ENCODE data around the gene ITCH. TPM values are rescaled to one million over a fixed set of nuclear protein-coding genes. Genes with fewer than 3 reads are reported as not detected.
"Not testable (repeated sequence)": the region's sequence is repeated elsewhere in the genome, so short reads cannot be mapped to it uniquely, and the experiment has no call there.

ITCH gene
- total RNA-seq, 1 experiment from 2014 or later, result 78.8 TPM

DNA sequence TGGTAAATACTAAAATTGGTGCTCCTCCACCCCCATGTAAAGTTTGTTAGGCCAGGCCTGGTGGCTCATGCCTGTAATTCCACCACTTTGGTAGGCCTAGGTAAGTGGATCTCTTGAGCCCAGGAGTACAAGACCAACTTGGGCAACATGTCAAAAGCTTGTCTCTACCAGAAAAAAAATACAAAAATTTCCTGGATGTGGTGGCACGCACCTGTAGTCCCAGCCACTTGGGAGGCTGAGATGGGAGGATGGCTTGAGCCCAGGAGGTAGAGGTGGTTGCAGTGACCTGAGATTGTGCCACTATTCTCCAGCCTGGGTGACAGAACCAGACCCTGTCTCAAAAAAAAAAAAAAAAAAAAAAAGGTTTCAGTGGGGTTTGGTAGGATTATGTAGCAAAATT lies 41.7 kb downstream of the ITCH start:
- H4K20me1 ChIP-seq (ENCODE audit: insufficient read depth), result no peaks in the 10 kb centered on the region
- H3K36me3 ChIP-seq (ENCODE audit: control insufficient read depth in 1 of 2, insufficient read depth in 2 of 2, low read length in 2 of 2), result peaks cover 9 to 11% of the 10 kb centered on the region in 2 experiments; a peak in 2 of 4 replicates
- no peak overlapping the region for H3K4me3 ChIP-seq (replicated peaks in 1 of 2; ENCODE audit: low read depth in 1 of 2, low read length in 2 of 2)
- no peak overlapping the region for H3K4me2 ChIP-seq (ENCODE audit: low read length)
- H3K79me2 ChIP-seq (ENCODE audit: insufficient read depth, low read length), result peaks cover 97% of the 10 kb centered on the region
- POLR2A ChIA-PET, result interaction anchor here (0.9 kb wide), 1 partner anchor 42 kb away, joined by 3 read pairs; the partner anchor contains the start of gene ITCH
- peaks cover 20 to 30% of the 10 kb centered on the region in 2 experiments for H3K4me1 ChIP-seq (ENCODE audit: control insufficient read depth in 1 of 2, insufficient read depth in 2 of 2, low read length in 2 of 2)
- H3K27ac ChIP-seq (ENCODE audit: low read depth, low read length), result no peak overlapping the region
- H3K9ac ChIP-seq (ENCODE audit: low read length), result no peak overlapping the region
- RAD21 ChIA-PET (ENCODE audit: low non-redundant PET in 1 of 2, low total read pairs in 2 of 2, uncharacterized antibody in 2 of 2, unreplicated experiment in 2 of 2), result no interaction called here
- H2AFZ ChIP-seq (ENCODE audit: low read depth, low read length, poor library complexity, severe bottlenecking), result no peak overlapping the region
- H3K9me3 ChIP-seq (ENCODE audit: control insufficient read depth in 1 of 2, insufficient read depth in 1 of 2, low read depth in 1 of 2, low read length in 2 of 2), result no peaks in the 10 kb centered on the region
- no TSS peak for BruUV-seq (replicated peaks)
- CTCF ChIA-PET, result interaction anchor here (1.5 kb wide), 1 partner anchor 92 kb away, joined by 5 read pairs; no protein-coding TSS in a partner anchor
- TF ChIP-seq, protein P1, sequence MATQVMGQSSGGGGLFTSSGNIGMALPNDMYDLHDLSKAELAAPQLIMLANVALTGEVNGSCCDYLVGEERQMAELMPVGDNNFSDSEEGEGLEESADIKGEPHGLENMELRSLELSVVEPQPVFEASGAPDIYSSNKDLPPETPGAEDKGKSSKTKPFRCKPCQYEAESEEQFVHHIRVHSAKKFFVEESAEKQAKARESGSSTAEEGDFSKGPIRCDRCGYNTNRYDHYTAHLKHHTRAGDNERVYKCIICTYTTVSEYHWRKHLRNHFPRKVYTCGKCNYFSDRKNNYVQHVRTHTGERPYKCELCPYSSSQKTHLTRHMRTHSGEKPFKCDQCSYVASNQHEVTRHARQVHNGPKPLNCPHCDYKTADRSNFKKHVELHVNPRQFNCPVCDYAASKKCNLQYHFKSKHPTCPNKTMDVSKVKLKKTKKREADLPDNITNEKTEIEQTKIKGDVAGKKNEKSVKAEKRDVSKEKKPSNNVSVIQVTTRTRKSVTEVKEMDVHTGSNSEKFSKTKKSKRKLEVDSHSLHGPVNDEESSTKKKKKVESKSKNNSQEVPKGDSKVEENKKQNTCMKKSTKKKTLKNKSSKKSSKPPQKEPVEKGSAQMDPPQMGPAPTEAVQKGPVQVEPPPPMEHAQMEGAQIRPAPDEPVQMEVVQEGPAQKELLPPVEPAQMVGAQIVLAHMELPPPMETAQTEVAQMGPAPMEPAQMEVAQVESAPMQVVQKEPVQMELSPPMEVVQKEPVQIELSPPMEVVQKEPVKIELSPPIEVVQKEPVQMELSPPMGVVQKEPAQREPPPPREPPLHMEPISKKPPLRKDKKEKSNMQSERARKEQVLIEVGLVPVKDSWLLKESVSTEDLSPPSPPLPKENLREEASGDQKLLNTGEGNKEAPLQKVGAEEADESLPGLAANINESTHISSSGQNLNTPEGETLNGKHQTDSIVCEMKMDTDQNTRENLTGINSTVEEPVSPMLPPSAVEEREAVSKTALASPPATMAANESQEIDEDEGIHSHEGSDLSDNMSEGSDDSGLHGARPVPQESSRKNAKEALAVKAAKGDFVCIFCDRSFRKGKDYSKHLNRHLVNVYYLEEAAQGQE (IDR thresholded peaks at IDR 0.05; ENCODE audit: low read depth), result no peak
- TF ChIP-seq ZNF274 (IDR thresholded peaks at IDR 0.05; ENCODE audit: low read depth, low read length), result no peak
- no peak for TF ChIP-seq SRF (IDR thresholded peaks at IDR 0.05; ENCODE audit: low read depth)
- TF ChIP-seq CEBPB (IDR thresholded peaks at IDR 0.05; ENCODE audit: low read depth), result no peak
- TF ChIP-seq JUND (IDR thresholded peaks at IDR 0.05), result no peak
- H3K27me3 ChIP-seq (ENCODE audit: insufficient read depth, low read length), result no peaks in the 10 kb centered on the region
- intact Hi-C loops (cut with micrococcal nuclease), result no loop called here
- no peaks in the 10 kb centered on the region for H3K9me2 ChIP-seq (ENCODE audit: insufficient read depth)
- DNase-seq (ENCODE audit: low read depth, low spot score) (no peak), ATAC-seq (no peak)

DNA sequence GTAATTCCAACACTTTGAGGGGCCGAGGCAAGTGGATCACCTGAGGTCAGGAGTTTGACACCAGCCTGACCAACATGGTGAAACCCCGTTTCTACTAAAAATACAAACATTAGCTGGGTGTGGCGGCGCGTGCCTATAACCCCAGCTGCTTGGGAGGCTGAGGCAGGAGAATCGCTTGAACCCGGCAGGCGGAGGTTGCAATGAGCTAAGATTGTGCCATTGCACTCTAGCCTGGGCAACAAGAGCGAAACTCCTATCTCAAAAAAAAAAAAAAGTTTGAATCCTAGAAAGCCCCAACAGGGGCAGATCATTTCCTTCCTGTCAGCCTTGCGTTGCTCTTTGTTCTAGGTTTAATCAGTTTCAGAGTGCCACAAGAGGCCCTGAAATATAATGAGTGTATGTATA lies 42.2 kb downstream of the ITCH start:
- Histone ChIP-seq H3K36me3 (ENCODE audit: control insufficient read depth in 1 of 2, insufficient read depth in 2 of 2, low read length in 2 of 2) (peaks cover 9 to 11% of the 10 kb centered on the region in 2 experiments; a peak in 2 of 4 replicates), H3K4me1 (ENCODE audit: control insufficient read depth in 1 of 2, insufficient read depth in 2 of 2, low read length in 2 of 2) (peaks cover 17 to 25% of the 10 kb centered on the region in 2 experiments), H3K79me2 (ENCODE audit: insufficient read depth, low read length) (peaks cover 94% of the 10 kb centered on the region)
- H3K9me2 ChIP-seq (ENCODE audit: insufficient read depth); H3K4me3 ChIP-seq (replicated peaks in 1 of 2; ENCODE audit: low read depth in 1 of 2, low read length in 2 of 2); RAD21 ChIA-PET (ENCODE audit: low non-redundant PET in 1 of 2, low total read pairs in 2 of 2, uncharacterized antibody in 2 of 2, unreplicated experiment in 2 of 2); H4K20me1 ChIP-seq (ENCODE audit: insufficient read depth); H3K4me2 ChIP-seq (ENCODE audit: low read length); BruUV-seq (replicated peaks); CTCF ChIA-PET; intact Hi-C loops (cut with micrococcal nuclease); H2AFZ ChIP-seq (ENCODE audit: low read depth, low read length, poor library complexity, severe bottlenecking); H3K27ac ChIP-seq (ENCODE audit: low read depth, low read length); H3K9me3 ChIP-seq (ENCODE audit: control insufficient read depth in 1 of 2, insufficient read depth in 1 of 2, low read depth in 1 of 2, low read length in 2 of 2); ATAC-seq; H3K9ac ChIP-seq (ENCODE audit: low read length); H3K27me3 ChIP-seq (ENCODE audit: insufficient read depth, low read length); DNase-seq (ENCODE audit: low read depth, low spot score): not testable (repeated sequence)
- POLR2A ChIA-PET, result interaction anchor here (0.9 kb wide), 1 partner anchor 42 kb away, joined by 3 read pairs; the partner anchor contains the start of gene ITCH

DNA sequence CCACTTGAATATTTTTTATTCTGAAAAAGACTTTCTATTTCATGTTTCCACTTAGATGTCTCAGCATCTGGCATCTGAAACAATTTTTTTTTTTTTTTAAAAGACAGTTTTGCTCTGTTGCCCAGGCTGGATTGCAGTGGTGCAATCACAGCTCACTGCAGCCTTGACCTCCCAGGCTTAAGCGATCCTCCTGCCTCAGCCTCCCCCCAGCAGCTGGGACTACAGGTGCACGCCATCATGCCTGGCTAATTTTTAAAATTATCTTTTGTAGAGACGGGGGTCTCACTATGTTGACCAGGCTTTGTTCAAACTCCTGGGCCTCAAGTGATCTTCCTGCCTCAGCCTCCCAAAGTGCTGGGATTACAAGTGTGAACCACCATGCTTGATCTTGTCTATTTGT lies 42.9 kb downstream of the ITCH start:
- H3K9me3 ChIP-seq (ENCODE audit: control insufficient read depth in 1 of 2, insufficient read depth in 1 of 2, low read depth in 1 of 2, low read length in 2 of 2); RAD21 ChIA-PET (ENCODE audit: low non-redundant PET in 1 of 2, low total read pairs in 2 of 2, uncharacterized antibody in 2 of 2, unreplicated experiment in 2 of 2); POLR2A ChIA-PET; H4K20me1 ChIP-seq (ENCODE audit: insufficient read depth); ATAC-seq; H2AFZ ChIP-seq (ENCODE audit: low read depth, low read length, poor library complexity, severe bottlenecking); intact Hi-C loops (cut with micrococcal nuclease); H3K27me3 ChIP-seq (ENCODE audit: insufficient read depth, low read length); CTCF ChIA-PET; DNase-seq (ENCODE audit: low read depth, low spot score); H3K9ac ChIP-seq (ENCODE audit: low read length); H3K4me3 ChIP-seq (replicated peaks in 1 of 2; ENCODE audit: low read depth in 1 of 2, low read length in 2 of 2); BruUV-seq (replicated peaks); H3K4me2 ChIP-seq (ENCODE audit: low read length); H3K9me2 ChIP-seq (ENCODE audit: insufficient read depth); H3K27ac ChIP-seq (ENCODE audit: low read depth, low read length): not testable (repeated sequence)
- H3K36me3 ChIP-seq (ENCODE audit: control insufficient read depth in 1 of 2, insufficient read depth in 2 of 2, low read length in 2 of 2), result peaks cover 9 to 11% of the 10 kb centered on the region in 2 experiments; a peak in 2 of 4 replicates
- H3K79me2 ChIP-seq (ENCODE audit: insufficient read depth, low read length), result peaks cover 94% of the 10 kb centered on the region
- peaks cover 10 to 18% of the 10 kb centered on the region in 2 experiments for H3K4me1 ChIP-seq (ENCODE audit: control insufficient read depth in 1 of 2, insufficient read depth in 2 of 2, low read length in 2 of 2)
